ENCODE data around the gene RAB11FIP4. TPM values are rescaled to one million over a fixed set of nuclear protein-coding genes. Genes with fewer than 3 reads are reported as not detected.

The RAB11FIP4 gene
- total and polyA plus RNA-seq, 4 donors: 1.5 to 16.0 (median 3.3) TPM

- 65% methylated on average over 11 of the region's 11 CpGs for WGBS
- Histone ChIP-seq H3K4me3 (ENCODE audit: low read depth in 1 of 3, low read length in 3 of 3) (no peak overlapping the region), H3K36me3 (ENCODE audit: control insufficient read depth in 4 of 4, insufficient read depth in 3 of 4, low read depth in 1 of 4, low read length in 3 of 4) (no peaks in the 10 kb centered on the region), H3K27me3 (ENCODE audit: control insufficient read depth in 4 of 4, insufficient read depth in 4 of 4, low read length in 3 of 4) (no peaks in the 10 kb centered on the region), H3K27ac (ENCODE audit: low read depth in 1 of 2, low read length in 2 of 2) (no peak overlapping the region), H3K9me3 (ENCODE audit: control insufficient read depth in 4 of 4, low read length in 3 of 4) (no peaks in the 10 kb centered on the region), H3K9ac (ENCODE audit: low read depth in 1 of 2, low read length in 2 of 2) (no peak overlapping the region), H3K4me1 (ENCODE audit: control insufficient read depth in 4 of 4, insufficient read depth in 4 of 4, low read length in 3 of 4) (peaks cover 2 to 15% (median 10%) of the 10 kb centered on the region in 4 donors)
- DNase-seq (ENCODE audit: low spot score): no peak
- TF ChIP-seq ZBTB33 (IDR thresholded peaks at IDR 0.05) (no peak), RAD21 (IDR thresholded peaks at IDR 0.05) (peak; percentile 66 to 72), CTCF (IDR thresholded peaks at IDR 0.05; ENCODE audit: low read depth, low read length, missing input control) (peak; percentile 26), FOXA2 (IDR thresholded peaks at IDR 0.05) (no peak), REST (IDR thresholded peaks at IDR 0.05) (no peak)
Observed at GRCh38 chr17:31517524-31517923, 126.0 kb downstream of the RAB11FIP4 start.

- H3K27me3 ChIP-seq (ENCODE audit: control insufficient read depth in 4 of 4, insufficient read depth in 4 of 4, low read length in 3 of 4): no peaks in the 10 kb centered on the region
- H3K4me3 ChIP-seq (ENCODE audit: low read depth in 1 of 3, low read length in 3 of 3): no peak overlapping the region
- H3K36me3 ChIP-seq (ENCODE audit: control insufficient read depth in 4 of 4, insufficient read depth in 3 of 4, low read depth in 1 of 4, low read length in 3 of 4): no peaks in the 10 kb centered on the region
- no peak for DNase-seq (ENCODE audit: low spot score)
- no peak overlapping the region for H3K9ac ChIP-seq (ENCODE audit: low read depth in 1 of 2, low read length in 2 of 2)
- H3K9me3 ChIP-seq (ENCODE audit: control insufficient read depth in 4 of 4, low read length in 3 of 4): no peaks in the 10 kb centered on the region
- WGBS: 93% methylated on average over 4 of the region's 4 CpGs
- no peak overlapping the region for H3K27ac ChIP-seq (ENCODE audit: low read depth in 1 of 2, low read length in 2 of 2)
- peaks cover 4 to 17% (median 10%) of the 10 kb centered on the region in 4 donors for H3K4me1 ChIP-seq (ENCODE audit: control insufficient read depth in 4 of 4, insufficient read depth in 4 of 4, low read length in 3 of 4)
- TF ChIP-seq FOXA2 (IDR thresholded peaks at IDR 0.05) (no peak), YY1 (IDR thresholded peaks at IDR 0.05) (no peak), REST (IDR thresholded peaks at IDR 0.05) (no peak), FOXA1 (IDR thresholded peaks at IDR 0.05) (no peak), SP1 (IDR thresholded peaks at IDR 0.05) (no peak), RAD21 (IDR thresholded peaks at IDR 0.05) (no peak), RXRA (IDR thresholded peaks at IDR 0.05) (no peak), HNF4A (conservative IDR thresholded peaks at IDR 0.05) (no peak), NR2F2 (IDR thresholded peaks at IDR 0.05) (no peak), JUND (IDR thresholded peaks at IDR 0.05) (no peak), TAF1 (conservative IDR thresholded peaks at IDR 0.05) (no peak), ZBTB33 (IDR thresholded peaks at IDR 0.05) (no peak), ATF3 (IDR thresholded peaks at IDR 0.05) (no peak), MAX (IDR thresholded peaks at IDR 0.05) (no peak), GABPA (IDR thresholded peaks at IDR 0.05 in 1 of 2, conservative IDR thresholded peaks at IDR 0.05 in 1 of 2) (no peak)
Observed at GRCh38 chr17:31518478-31518877, 127.0 kb downstream of the RAB11FIP4 start.

Data from liver (tissue), 9 donors.